Common myeloid progenitor, CD34-positive (primary cell): Measurements from ENCODE around the gene TGFB1I1.

Source experiments
- CTCF ChIA-PET: fragments of 350-600 bp; sonication (Branson Sonifier 250); formaldehyde crosslinking; loops from one replicate; lab custom pipeline; 2021; ENCODE audit warnings: antibody characterized with exemption; lab: Charles Lee
- POLR2A ChIA-PET: fragments of 350-600 bp; sonication (Branson Sonifier 250); formaldehyde crosslinking; loops from one replicate; lab custom pipeline; 2021; ENCODE audit warnings: antibody characterized with exemption; lab: Charles Lee
- DNase-seq, 3 donors: peaks; one replicate each; pipeline versions ENCODE4 v3.0.0 to v3.0.0-alpha.2; 2013
- H3K27ac ChIP-seq, 2 experiments: 1 replicate in 1 of 2; 2 replicates in 1 of 2; pipeline ENCODE4 v1.7.0; 2013; ENCODE audit warnings: inconsistent platforms in 2 of 2, low read length in 2 of 2, mild to moderate bottlenecking in 2 of 2, low read depth in 1 of 2, moderate library complexity in 1 of 2; ENCODE audit not compliant: severe bottlenecking in 2 of 2, insufficient read depth in 1 of 2, poor library complexity in 1 of 2
- H3K27me3 ChIP-seq, 5 experiments: replicated peaks in 2 of 5; 1 replicate in 3 of 5; 2 replicates in 2 of 5; pipeline versions ENCODE4 v1.6.1 to v1.7.0; 2013; ENCODE audit warnings: low read length in 4 of 5, mild to moderate bottlenecking in 2 of 5, moderate library complexity in 2 of 5, inconsistent platforms in 1 of 5; ENCODE audit not compliant: insufficient read depth in 5 of 5, control insufficient read depth in 4 of 5
- H3K36me3 ChIP-seq, 4 experiments: 1 replicate in 2 of 4; 2 replicates in 2 of 4; pipeline versions ENCODE4 v1.6.1 to v1.7.0; 2013; ENCODE audit warnings: low read length in 3 of 4, control low read depth in 1 of 4, mild to moderate bottlenecking in 1 of 4; ENCODE audit not compliant: control insufficient read depth in 4 of 4, insufficient read depth in 4 of 4
- H3K4me1 ChIP-seq, 4 experiments: 1 replicate in 3 of 4; 2 replicates in 1 of 4; pipeline versions ENCODE4 v1.6.1 to v1.7.1; 2013; ENCODE audit warnings: low read length in 3 of 4, mild to moderate bottlenecking in 3 of 4, control low read depth in 1 of 4, inconsistent platforms in 1 of 4, moderate library complexity in 1 of 4; ENCODE audit not compliant: control insufficient read depth in 4 of 4, insufficient read depth in 4 of 4; ENCODE audit errors: control extremely low read depth in 1 of 4
- H3K4me3 ChIP-seq, 7 experiments: 1 replicate in 4 of 7; 2 replicates in 3 of 7; pipeline versions ENCODE4 v1.5.1 to v1.7.0; 2013; ENCODE audit warnings: mild to moderate bottlenecking in 7 of 7, low read length in 6 of 7, moderate library complexity in 6 of 7, inconsistent platforms in 2 of 7, low read depth in 2 of 7, control low read depth in 1 of 7; ENCODE audit not compliant: insufficient read depth in 4 of 7, control insufficient read depth in 1 of 7; ENCODE audit errors: extremely low read depth in 1 of 7
- H3K9me3 ChIP-seq, 5 experiments: 1 replicate in 4 of 5; 2 replicates in 1 of 5; pipeline versions ENCODE4 v1.6.1 to v1.7.1; 2013; ENCODE audit warnings: low read length in 4 of 5, mild to moderate bottlenecking in 2 of 5, inconsistent platforms in 1 of 5, low read depth in 1 of 5, moderate library complexity in 1 of 5; ENCODE audit not compliant: control insufficient read depth in 4 of 5, insufficient read depth in 2 of 5; ENCODE audit errors: control extremely low read depth in 1 of 5
- WGBS: methylation state at CpG from one replicate; pipeline ENCODE4 v1.1.5; 2013; ENCODE audit not compliant: insufficient coverage; 5-methylcytosine and 5-hydroxymethylcytosine counted together

The TGFB1I1 gene

DNA sequence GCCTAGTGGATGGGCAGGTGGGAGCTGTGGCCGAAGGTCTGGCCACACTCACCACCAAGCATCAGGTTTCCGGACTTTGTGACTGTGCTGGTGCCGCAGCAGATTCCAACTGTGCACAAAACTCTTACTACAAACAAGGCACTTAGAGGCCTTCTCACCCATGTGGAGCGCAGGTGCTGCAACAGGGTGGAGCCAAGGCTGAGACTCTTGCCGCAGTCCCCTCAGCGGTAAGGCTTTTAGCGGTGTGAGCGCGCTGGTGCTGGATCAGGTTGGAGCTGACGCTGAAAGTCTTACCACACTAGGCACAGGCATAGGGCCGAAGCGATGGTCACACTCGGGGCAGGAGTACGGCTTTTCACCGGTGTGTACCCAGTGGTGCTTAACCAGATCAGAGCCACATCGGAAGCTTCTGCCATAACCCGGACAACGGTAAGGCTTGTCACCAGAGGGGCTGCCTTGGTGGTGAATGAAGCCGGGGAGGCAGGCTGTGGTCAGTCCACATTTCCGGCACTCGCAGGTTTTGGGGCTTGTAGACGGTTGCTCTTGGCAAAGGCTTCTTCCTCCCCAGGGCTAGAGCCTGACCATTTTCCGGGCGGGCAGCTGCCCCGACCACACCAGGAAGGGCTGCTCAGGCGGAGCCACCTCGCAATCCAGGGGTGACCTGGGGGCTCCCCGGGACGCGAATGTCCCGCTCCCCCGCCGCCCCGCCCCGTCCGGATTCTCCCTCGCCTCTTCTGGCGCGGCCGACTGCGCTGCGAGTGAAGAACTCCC is 13.7 kb upstream of the TGFB1I1 start:
- Histone ChIP-seq H3K27me3 (no peaks in the 10 kb centered on the region), H3K36me3 (peaks cover 2 to 31% (median 18%) of the 10 kb centered on the region in 4 experiments), H3K27ac (peak overlapping the region; percentile 97 to 98), H3K9me3 (no peaks in the 10 kb centered on the region), H3K4me3 (peak overlapping the region; percentile 66 to 90 (median 86)), H3K4me1 (peaks cover 2 to 67% (median 56%) of the 10 kb centered on the region in 4 experiments)
- DNase-seq, result peak; percentile 61 to 94 (median 92)
- POLR2A ChIA-PET, result interaction anchor here (0.5 to 2.5 kb wide), 13 partner anchors 8 to 501 kb away, joined by 3 to 7 read pairs (median 4); partner anchors contain the start of genes FUS, RUSF1, SETD1A and ZNF267
- under 1% methylated on average over 40 of the region's 42 CpGs for WGBS
- CTCF ChIA-PET, result interaction anchor here (0.6 to 5.7 kb wide), 13 partner anchors 9 to 411 kb away, joined by 3 to 36 read pairs (median 5); partner anchors contain the start of genes SLC5A2, TGFB1I1 and ZNF843

- H3K9me3 ChIP-seq, result no peaks in the 10 kb centered on the region
- POLR2A ChIA-PET, result interaction anchor here (0.6 to 2.5 kb wide), 10 partner anchors 16 to 501 kb away, joined by 3 to 7 read pairs (median 4); partner anchors contain the start of genes HSD3B7, RUSF1, SETD1A and ZNF843
- CTCF ChIA-PET, result interaction anchor here (0.6 to 5.7 kb wide), 11 partner anchors 9 to 410 kb away, joined by 4 to 36 read pairs (median 10); partner anchors contain the start of genes SLC5A2 and ZNF843
- H3K4me3 ChIP-seq, result peak within 1 kb of the TSS; percentile 66 to 90 (median 86)
- peaks cover 2 to 59% (median 50%) of the 10 kb centered on the region in 4 experiments for H3K4me1 ChIP-seq
- peaks cover 2 to 37% (median 26%) of the 10 kb centered on the region in 4 experiments for H3K36me3 ChIP-seq
- DNase-seq, result peak; percentile 98 to 99 (median 99)
- H3K27me3 ChIP-seq, result no peaks in the 10 kb centered on the region
- 0% methylated on average over 89 of the region's 91 CpGs for WGBS
- H3K27ac ChIP-seq, result peak within 1 kb of the TSS; percentile 97 to 98
Observed at GRCh38 chr16:31458844-31459686, 12.9 kb upstream of the TGFB1I1 start, which contains the start of gene ARMC5. TSS of gene ARMC5 (plus strand) at chr16:31459501. CDS start at chr16:31459525, 24 bp downstream.

DNA sequence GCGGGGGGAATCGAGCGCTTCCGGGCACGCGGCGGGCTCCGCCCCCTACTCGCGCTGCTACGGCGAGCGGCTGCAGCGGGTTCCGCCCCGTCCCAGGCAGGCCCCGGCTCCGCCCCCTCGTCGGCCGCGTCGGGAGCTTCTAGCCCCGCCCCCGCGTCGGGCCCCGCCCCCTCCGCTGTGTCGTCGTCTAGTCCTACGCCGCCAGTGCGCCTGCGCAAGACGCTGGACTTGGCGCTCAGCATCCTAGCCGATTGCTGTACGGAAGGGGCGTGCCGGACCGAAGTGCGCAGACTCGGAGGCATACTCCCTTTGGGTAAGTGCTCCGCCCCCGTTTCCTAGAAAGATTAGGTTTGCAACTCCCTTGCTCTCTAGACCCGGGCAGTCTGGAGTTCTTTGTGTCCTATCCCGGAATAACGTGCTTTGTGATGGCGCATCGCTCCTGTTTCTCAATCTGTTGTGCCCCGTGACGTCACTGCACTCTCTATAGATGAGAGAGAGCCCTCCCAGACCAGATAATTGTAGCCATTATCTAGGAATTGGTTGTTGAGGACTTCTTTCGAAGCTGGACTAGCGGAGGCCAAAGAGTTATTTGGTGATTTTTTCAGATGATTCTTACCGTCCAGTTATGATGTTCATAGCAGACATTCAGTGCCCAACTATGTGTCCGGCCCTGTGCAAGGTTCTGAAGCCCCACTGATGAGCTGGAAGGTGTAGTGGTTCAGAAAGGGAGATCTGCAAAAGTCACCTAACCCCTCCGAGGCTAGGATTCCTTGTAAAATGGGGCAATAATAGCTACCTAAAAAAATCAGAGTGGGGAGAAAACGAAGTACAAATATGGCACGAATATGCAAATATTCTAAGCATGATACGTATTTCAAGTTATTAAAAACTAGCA is 12.0 kb upstream of the TGFB1I1 start:
- peak overlapping the region; percentile 97 to 98 for H3K27ac ChIP-seq
- peaks cover 2 to 53% (median 48%) of the 10 kb centered on the region in 4 experiments for H3K4me1 ChIP-seq
- no peaks in the 10 kb centered on the region for H3K27me3 ChIP-seq
- H3K9me3 ChIP-seq, result no peaks in the 10 kb centered on the region
- ChIA-PET CTCF (interaction anchor here (0.9 to 5.7 kb wide), 21 partner anchors 8 to 409 kb away, joined by 3 to 28 read pairs (median 4); partner anchors contain the start of gene ZNF843), POLR2A (interaction anchor here (0.6 to 2.5 kb wide), 7 partner anchors 17 to 475 kb away, joined by 3 to 6 read pairs (median 4); partner anchors contain the start of genes HSD3B7 and RUSF1)
- peak overlapping the region; percentile 66 to 90 (median 86) for H3K4me3 ChIP-seq
- WGBS, result 6% methylated on average over 39 of the region's 61 CpGs
- peak; percentile 98 to 99 (median 99) for DNase-seq
- peaks cover 5 to 46% (median 32%) of the 10 kb centered on the region in 4 experiments for H3K36me3 ChIP-seq

DNA sequence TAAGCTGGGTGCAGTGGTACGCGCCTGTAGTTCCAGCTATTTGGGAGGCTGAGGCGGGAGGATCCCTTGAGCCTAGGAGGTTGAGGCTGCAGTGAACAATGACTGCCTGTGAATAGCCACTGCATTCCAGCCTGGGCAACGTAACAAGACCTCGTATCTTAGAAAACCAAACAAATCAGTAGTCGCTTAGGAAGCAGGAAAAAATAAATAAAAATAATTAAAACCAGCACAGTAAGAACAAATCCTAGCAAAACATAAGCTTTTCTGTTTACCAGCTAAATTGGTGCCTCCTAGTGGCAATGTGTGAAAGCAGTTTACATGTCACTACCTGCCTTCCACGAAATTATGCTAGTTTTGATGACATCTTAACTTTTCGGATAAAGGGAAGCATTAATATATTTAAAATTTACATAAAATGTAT is 11.4 kb upstream of the TGFB1I1 start:
- DNase-seq, result peak; percentile 63 to 82 (median 82)

DNA sequence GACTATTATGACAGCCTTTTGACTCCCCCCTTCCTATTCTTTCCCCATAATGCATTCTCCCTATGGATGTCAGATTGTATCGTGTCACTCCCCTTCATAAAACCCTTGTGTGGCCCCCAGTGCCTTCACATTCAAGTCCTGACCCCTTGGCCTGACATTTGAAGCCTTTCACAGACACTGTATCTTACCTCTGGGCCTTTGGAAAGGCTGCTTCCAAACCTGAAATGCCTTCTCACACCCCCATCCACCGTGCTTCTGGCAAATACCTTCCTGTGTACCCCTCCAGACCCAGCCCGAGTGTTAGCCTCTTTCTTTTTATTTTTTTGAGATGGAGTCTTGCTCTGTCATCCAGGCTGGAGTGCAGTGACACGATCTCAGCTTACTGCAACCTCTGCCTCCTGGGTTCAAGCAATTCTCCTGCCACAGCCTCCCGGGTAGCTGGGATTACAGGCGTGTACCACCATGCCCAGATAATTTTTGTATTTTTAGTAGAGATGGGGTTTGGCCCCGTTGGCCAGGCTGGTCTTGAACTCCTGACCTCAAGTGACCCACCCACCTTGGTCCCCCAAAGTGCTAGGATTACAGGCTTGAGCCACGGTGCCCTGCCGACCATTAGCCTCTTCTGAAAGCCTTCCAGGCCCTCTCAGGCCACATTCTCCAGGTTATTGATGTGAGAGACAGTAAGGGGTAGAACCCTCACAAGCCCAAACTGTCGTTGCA is 10.6 kb upstream of the TGFB1I1 start:
- CTCF ChIA-PET, result interaction anchor here (0.9 to 5.7 kb wide), 18 partner anchors 9 to 247 kb away, joined by 3 to 28 read pairs (median 4); partner anchors contain the start of gene ZNF843
- H3K4me3 ChIP-seq, result peak overlapping the region in 1 of 7 experiments; percentile 54
- DNase-seq, result no peak
- H3K27me3 ChIP-seq, result no peaks in the 10 kb centered on the region
- H3K27ac ChIP-seq, result peak overlapping the region in 1 of 2 experiments; percentile 33
- POLR2A ChIA-PET, result no interaction called here
- H3K4me1 ChIP-seq, result peaks cover 2 to 53% (median 41%) of the 10 kb centered on the region in 4 experiments
- H3K9me3 ChIP-seq, result no peaks in the 10 kb centered on the region
- 92% methylated on average over 5 of the region's 10 CpGs for WGBS
- H3K36me3 ChIP-seq, result peaks cover 5 to 54% (median 37%) of the 10 kb centered on the region in 4 experiments

More for the DNA sequence above, 11.4 kb upstream of the TGFB1I1 start:
- peak overlapping the region in 5 of 7 experiments; percentile 68 to 85 (median 77) for H3K4me3 ChIP-seq
- peaks cover 5 to 48% (median 34%) of the 10 kb centered on the region in 4 experiments for H3K36me3 ChIP-seq
- ChIA-PET CTCF (interaction anchor here (0.9 to 5.7 kb wide), 21 partner anchors 9 to 408 kb away, joined by 3 to 28 read pairs (median 4); partner anchors contain the start of gene ZNF843), POLR2A (interaction anchor here (0.6 to 1.4 kb wide), 3 partner anchors 16 to 235 kb away, joined by 3 to 4 read pairs (median 4); no protein-coding TSS in a partner anchor)
- peaks cover 2 to 52% (median 44%) of the 10 kb centered on the region in 4 experiments for H3K4me1 ChIP-seq
- H3K27ac ChIP-seq, result peak overlapping the region in 1 of 2 experiments; percentile 98
- 88% methylated on average over 3 of the region's 8 CpGs for WGBS
- no peaks in the 10 kb centered on the region for H3K27me3 ChIP-seq
- no peaks in the 10 kb centered on the region for H3K9me3 ChIP-seq
